GM13976 (cell line): ENCODE measurements around the gene COA8.

ENCODE experiments used
- DNase-seq: peaks from one replicate; pipeline ENCODE4 v3.0.0; 2012; ENCODE audit warnings: low spot score
- CTCF ChIP-seq: IDR thresholded peaks from 2 replicates; pipeline ENCODE4 v1.5.1; 2012; ENCODE audit warnings: borderline replicate concordance, mild to moderate bottlenecking; ENCODE audit not compliant: insufficient read depth; ENCODE audit errors: extremely low read depth, missing control alignments, control extremely low read depth
- in situ Hi-C: fragments of 300-500 bp; cut with MboI; formaldehyde crosslinking; loops from one replicate; pipeline ENCODE4 v1.12.0; 2022; ENCODE audit warnings: low sequenced_read_pairs, mixed read lengths, inconsistent platforms; ENCODE audit not compliant: unreplicated experiment

The COA8 gene

GRCh38 chr14:103534576-103535061, 28.1 kb upstream of the COA8 start:
- no peak for DNase-seq
- no peak for TF ChIP-seq CTCF
- in situ Hi-C loops: no loop called here

GRCh38 chr14:103535081-103535890, 27.5 kb upstream of the COA8 start:
- no peak for DNase-seq
- TF ChIP-seq CTCF: no peak
- in situ Hi-C loops: no loop called here

GRCh38 chr14:103535891-103536565, 26.7 kb upstream of the COA8 start:
- in situ Hi-C loops: no loop called here
- no peak for TF ChIP-seq CTCF
- no peak for DNase-seq

- in situ Hi-C loops: no loop called here
- no peak for DNase-seq
- TF ChIP-seq CTCF: no peak
These were observed 26.1 kb upstream of the COA8 start for GRCh38 chr14:103536693-103537092.

- no peak for TF ChIP-seq CTCF
- no peak for DNase-seq
- in situ Hi-C loops: no loop called here
These were observed 25.4 kb upstream of the COA8 start for GRCh38 chr14:103537175-103537990.
